ACHN (cell line): ENCODE results near the gene FAM221B.

Source experiments
- DNase-seq: peaks from one replicate; pipeline ENCODE4 v3.0.0-alpha.2; 2015
- in situ Hi-C: cut with HindIII; loops from 2 replicates; pipeline ENCODE4 v1.10.0; 2017; ENCODE audit warnings: low sequenced_read_pairs, low pct_ligation_motif_present, low pct_unique_long_range_greater_than_20kb

FAM221B gene

GRCh38 chr9:35828716-35829083 is at the start of gene FAM221B:
Gene FAM221B (minus strand): TSS chr9:35828732. CDS start chr9:35826161, 2,571 bp downstream.
- in situ Hi-C loops, result no loop called here
- DNase-seq, result no peak

DNA sequence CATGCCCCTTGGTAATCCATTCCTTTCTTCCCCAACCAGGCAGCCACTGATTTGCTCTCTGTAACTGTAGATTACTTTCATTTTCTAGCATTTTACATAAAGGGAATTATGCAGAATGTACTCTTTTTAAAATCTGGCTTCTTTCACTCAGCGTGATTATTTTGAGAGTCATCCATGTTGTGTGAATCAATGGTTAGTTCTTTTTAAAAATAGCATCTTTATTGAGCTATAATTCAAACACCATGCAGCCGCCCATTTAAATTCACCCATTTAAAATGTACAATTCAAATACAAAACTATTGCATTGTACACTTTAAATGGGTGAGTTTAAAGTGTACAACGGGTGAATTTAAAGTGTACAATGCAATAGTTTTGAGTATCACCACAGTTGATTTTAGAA is 44.0 kb upstream of the FAM221B start:
- in situ Hi-C loops, result no loop called here
- DNase-seq, result no peak

DNA sequence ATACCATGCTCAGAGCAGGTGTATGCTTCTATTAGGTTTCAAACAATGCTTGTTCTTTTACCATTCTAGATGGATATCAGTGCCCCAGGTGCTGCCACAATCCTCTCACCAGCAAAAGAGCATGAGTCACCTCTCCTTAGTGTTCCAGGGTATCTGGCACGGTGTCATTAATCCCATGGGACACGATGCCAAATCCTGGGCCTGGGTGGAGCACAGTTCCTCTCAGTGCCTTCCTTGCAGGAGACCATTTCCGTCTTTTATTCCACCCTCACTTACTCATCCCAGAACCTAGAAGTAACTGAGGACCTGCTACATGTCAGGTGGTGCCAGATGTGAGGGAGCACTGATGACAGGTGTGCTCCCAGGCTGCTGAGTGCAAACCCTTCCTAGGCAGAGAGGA is 43.0 kb upstream of the FAM221B start:
- in situ Hi-C loops, result no loop called here
- no peak for DNase-seq

- no peak for DNase-seq
- in situ Hi-C loops, result no loop called here
Measured at GRCh38 chr9:35870351-35870923, 41.9 kb upstream of the FAM221B start, which contains the start of gene OR13J1. Gene OR13J1 (minus strand): TSS chr9:35870401. CDS start chr9:35870401, 0 bp downstream.

DNA sequence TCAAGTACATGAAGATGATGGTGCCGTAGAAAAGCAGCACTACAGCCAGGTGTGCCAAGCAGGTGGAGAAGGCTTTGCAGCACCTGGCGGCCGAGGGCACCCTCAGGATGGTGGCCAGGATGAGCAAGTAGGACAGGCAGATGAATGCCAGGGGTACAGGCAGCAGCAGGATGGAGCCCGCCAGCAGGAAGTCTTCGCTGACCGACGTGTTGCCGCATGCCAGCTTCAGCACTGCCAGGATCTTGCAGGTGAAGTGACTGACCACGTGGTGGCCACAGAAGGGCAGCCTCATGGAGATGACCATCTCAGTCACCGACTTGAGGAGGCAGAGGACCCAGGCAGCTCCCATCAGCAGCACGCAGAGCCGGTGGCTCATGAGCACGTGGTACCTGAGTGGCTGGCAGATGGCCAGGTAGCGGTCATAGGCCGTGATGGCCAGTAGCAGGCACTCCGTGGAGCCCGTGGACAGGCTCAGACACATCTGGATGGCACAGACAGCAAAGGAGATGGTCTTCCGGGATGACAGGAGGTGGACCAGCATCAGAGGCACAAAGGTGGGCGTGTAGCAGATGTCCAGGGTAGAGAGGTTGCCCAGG is 41.2 kb upstream of the FAM221B start:
- in situ Hi-C loops, result no loop called here
- no peak for DNase-seq

DNA sequence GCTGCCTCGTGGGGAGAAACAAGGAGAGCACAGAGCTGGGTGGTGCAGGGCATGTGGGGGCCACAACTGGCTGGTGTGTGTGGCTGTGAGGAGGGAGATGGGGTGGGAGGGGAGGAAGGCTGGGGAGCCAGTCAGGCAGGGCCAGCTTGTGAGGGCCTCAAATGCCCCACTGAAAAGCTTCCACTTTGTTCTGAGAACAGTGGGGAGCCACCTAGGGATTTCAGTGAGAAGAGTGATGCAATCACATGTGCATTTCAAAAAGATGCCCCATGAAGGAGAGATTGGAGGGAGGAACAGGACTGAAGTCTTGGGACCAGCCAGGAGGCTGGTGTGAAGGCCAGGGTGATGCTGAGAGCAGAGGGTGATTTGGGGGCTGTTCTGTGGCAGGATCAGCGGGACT is 40.4 kb upstream of the FAM221B start:
- in situ Hi-C loops, result no loop called here
- DNase-seq, result no peak

DNA sequence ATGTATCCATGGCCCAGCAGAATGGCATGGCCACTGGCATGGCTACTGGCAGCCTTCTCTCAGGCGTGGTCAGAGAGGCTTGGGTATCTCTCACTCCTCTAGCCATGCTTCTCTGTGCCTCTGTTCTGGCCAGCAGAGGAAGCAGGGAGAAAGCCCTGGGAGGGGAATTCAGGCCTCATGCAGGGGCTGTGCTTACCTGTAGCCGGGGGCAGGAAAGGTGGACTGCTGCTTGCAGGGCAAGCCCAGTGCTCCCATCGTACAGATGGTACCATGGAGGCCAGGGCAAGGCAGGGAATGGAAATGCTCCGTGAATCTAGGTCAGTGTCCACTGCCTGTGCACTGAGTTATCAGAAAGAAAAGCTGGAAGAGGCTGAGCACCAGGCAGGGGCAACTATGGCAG is 39.0 kb upstream of the FAM221B start:
- in situ Hi-C loops, result no loop called here

GRCh38 chr9:35864695-35865255 is 36.2 kb upstream of the FAM221B start:
- DNase-seq, result no peak
- in situ Hi-C loops, result no loop called here

More for the DNA sequence above, 39.0 kb upstream of the FAM221B start:
- DNase-seq, result no peak

DNA sequence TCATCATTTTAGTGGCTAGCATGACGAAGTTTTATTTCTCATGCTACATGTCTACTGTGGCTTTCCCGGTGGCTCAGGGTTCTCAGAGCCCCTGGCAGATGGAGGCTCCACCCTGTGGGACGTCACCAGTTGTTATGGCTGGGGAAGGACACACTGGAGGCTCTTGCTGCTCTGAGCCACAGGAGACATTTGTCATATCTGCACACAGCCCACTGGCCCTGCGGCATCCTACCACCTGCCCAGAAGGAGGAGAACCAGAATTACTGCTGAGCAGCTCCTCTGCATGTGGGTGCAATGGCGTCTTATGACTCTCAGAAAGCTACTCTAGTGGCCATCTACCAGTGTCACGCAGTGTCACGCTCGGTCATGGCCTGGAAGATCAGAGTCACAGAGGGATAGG is 35.1 kb upstream of the FAM221B start:
- in situ Hi-C loops, result no loop called here
- DNase-seq, result no peak

GRCh38 chr9:35862328-35862727 is 33.8 kb upstream of the FAM221B start:
- in situ Hi-C loops, result no loop called here
- DNase-seq, result no peak

DNA sequence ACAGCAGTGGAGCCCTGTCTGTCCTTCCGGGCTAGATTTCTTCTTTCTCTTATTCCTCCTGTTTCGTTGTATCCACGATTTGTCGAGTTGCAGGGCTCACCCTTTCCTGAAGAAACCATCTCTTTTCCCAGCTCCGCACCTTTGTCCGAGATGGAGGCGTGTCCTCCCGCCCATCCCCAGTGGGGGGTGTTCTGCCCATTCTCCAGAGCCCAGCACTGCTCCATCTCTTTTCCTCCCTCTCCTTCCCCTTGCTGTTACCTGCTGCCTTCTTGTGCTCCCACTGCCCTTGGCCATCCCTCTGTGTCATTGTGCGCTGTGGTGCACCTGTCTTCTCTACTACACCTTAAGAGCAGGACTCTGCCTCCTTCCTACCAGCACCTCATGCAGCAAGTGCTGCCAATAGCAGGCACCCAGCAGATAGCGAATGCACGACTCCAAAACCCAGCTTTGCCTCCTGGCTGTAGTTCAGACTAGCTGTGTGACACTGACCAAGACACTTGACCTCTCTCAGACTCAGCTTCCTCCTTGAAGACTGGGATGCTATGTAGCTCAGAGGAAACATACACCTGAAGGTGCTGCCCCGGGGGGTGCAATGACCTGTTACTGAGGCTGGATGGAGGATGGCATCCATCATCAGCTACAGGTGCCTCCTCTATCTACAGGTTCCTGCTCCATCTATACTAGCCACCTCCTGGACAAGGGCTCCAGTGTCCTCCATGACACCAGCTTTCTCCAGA is 32.8 kb upstream of the FAM221B start:
- DNase-seq, result no peak
- in situ Hi-C loops, result no loop called here

GRCh38 chr9:35859990-35860339 is 31.4 kb upstream of the FAM221B start:
- no peak for DNase-seq
- in situ Hi-C loops, result no loop called here

DNA sequence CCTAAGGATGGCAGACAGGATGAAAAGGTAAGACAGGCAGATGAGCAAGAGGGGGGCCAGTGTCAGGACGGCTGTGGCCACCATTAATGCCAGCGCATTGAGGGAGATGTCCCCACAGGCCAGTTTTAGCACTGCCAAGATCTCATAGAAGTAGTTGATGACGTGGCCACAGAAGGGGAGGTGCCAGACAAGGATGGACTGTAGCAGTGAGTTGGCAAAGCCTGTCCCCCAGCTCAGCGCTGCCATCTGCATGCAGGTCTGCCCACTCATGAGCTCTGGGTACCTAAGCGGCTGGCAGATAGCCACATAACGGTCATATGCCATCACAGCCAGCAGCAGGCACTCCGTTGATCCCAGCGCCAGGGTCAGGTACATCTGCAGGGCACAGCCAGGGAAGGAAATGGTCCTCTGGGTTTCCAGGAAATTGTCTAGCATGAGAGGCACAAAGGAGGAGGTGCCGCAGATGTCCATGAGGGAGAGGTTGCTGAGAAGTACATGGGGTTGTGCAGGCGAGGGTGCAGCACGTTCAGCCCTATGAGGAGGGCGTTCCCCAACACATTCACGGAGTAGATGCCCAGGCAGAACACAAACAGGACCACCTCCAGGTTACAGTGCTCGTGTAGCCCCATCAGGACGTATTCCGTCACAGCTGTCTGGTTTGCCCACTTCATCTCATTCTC is 30.9 kb upstream of the FAM221B start:
- peak; percentile 4 for DNase-seq
- in situ Hi-C loops, result no loop called here

- DNase-seq, result no peak
- in situ Hi-C loops, result no loop called here
Measured at GRCh38 chr9:35858458-35858857, 29.9 kb upstream of the FAM221B start.

DNA sequence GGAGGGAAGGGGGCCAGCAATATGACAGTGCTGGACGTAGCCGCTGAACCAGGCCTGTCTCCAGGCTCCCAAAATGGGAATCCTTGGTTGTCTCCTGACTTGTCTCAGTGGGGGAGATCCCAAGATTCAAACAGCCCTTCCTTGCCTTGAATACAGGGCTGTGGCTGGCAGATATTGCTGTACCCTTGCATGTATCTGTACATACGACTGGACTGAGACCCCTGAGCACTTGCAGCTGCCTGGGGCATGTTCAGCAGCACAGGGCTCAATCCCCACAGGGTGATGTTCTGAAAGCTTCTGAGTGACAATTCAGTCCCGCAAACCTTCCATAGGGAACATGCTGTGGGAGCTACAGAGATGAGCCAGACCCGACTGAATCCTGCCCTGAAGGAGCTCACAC is 28.4 kb upstream of the FAM221B start:
- in situ Hi-C loops, result no loop called here
- no peak for DNase-seq

GRCh38 chr9:35856206-35856605 is 27.7 kb upstream of the FAM221B start:
- DNase-seq, result no peak
- in situ Hi-C loops, result no loop called here

GRCh38 chr9:35854091-35854762 is 25.7 kb upstream of the FAM221B start:
- no peak for DNase-seq
- in situ Hi-C loops, result no loop called here

DNA sequence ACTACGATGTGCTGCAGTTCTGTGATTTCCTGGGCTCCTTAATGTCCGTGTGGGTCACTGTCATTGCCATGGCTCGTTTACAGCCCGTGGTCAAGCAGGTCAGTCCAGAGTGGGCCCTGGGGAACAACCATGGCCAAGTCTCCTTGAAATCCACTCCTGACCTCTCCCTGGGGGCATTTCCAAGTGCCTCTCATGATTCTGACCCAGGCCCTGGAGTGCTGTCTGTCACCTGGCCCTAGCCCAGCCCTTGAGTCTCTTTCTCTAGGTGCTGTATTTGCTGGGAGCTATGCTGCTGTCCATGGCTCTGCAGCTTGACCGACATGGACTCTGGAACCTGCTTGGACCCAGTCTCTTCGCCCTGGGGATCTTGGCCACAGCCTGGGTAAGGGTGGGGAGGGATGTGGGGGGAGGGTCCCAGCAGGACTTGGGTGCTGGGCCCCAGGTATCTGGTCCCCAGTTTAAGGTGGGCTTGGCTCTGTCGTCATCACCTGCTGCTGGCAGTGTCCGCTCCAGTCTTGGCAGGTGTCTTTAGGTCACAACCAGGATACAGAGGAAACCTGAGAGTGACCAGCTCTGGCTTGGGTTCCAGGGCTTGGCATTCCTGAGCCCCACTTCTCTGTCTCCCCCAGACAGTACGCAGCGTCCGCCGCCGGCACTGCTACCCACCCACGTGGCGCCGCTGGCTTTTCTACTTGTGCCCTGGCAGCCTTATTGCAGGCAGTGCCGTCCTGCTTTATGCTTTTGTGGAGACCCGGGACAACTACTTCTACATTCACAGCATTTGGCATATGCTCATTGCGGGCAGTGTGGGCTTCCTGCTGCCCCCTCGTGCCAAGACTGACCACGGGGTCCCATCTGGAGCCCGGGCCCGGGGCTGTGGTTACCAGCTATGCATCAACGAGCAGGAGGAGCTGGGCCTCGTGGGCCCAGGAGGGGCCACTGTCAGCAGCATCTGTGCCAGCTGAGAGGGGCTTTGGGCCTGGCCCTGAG is 24.6 kb upstream of the FAM221B start:
- DNase-seq, result no peak
- in situ Hi-C loops, result no loop called here
